HEK293 (cell line): ENCODE data around the gene PTP4A2.

Source experiments
- GLIS2 ChIP-seq: fragments of 450-650 bp; formaldehyde crosslinking; IDR thresholded peaks from 2 replicates; pipeline ENCODE4 v1.5.1; 2016; ENCODE audit warnings: missing biosample characterization, missing genetic modification characterization
- RBAK ChIP-seq: fragments of 450-650 bp; formaldehyde crosslinking; IDR thresholded peaks from 2 replicates; pipeline ENCODE4 v1.5.1; 2016; ENCODE audit warnings: missing biosample characterization, missing genetic modification characterization
- SP2 ChIP-seq: fragments of 450-650 bp; formaldehyde crosslinking; IDR thresholded peaks from 2 replicates; pipeline ENCODE4 v1.5.1; 2016; ENCODE audit warnings: missing biosample characterization, missing genetic modification characterization
- ZBTB1 ChIP-seq: fragments of 450-650 bp; formaldehyde crosslinking; IDR thresholded peaks from 2 replicates; pipeline ENCODE4 v1.5.1; 2016; ENCODE audit warnings: missing biosample characterization, missing genetic modification characterization
- ZBTB44 ChIP-seq: fragments of 450-650 bp; IDR thresholded peaks from 2 replicates; pipeline ENCODE4 v1.5.1; 2018; ENCODE audit warnings: missing biosample characterization, mild to moderate bottlenecking, missing genetic modification characterization
- ZBTB8A ChIP-seq: fragments of 450-650 bp; formaldehyde crosslinking; IDR thresholded peaks from 2 replicates; pipeline ENCODE4 v1.5.1; 2016; ENCODE audit warnings: missing biosample characterization, missing genetic modification characterization
- ZNF10 ChIP-seq: fragments of 450-650 bp; formaldehyde crosslinking; IDR thresholded peaks from 2 replicates; pipeline ENCODE4 v1.5.1; 2017; ENCODE audit warnings: missing biosample characterization, missing genetic modification characterization
- ZNF558 ChIP-seq: fragments of 450-650 bp; formaldehyde crosslinking; IDR thresholded peaks from 2 replicates; pipeline ENCODE4 v1.5.1; 2016; ENCODE audit warnings: missing biosample characterization, missing genetic modification characterization
- ZNF660 ChIP-seq: fragments of 450-650 bp; IDR thresholded peaks from 2 replicates; pipeline ENCODE4 v1.5.1; 2018; ENCODE audit warnings: missing biosample characterization, mild to moderate bottlenecking, missing genetic modification characterization
- TF ChIP-seq, protein P1 (sequence below): fragments of 450-650 bp; formaldehyde crosslinking; IDR thresholded peaks from 2 replicates; pipeline ENCODE4 v1.5.1; 2016; ENCODE audit warnings: missing biosample characterization, missing genetic modification characterization
- TF ChIP-seq, protein P2 (sequence below): fragments of 450-650 bp; formaldehyde crosslinking; IDR thresholded peaks from 2 replicates; pipeline ENCODE4 v1.5.1; 2016; ENCODE audit warnings: missing biosample characterization, missing genetic modification characterization
- TF ChIP-seq, protein P3 (sequence below): fragments of 450-650 bp; formaldehyde crosslinking; IDR thresholded peaks from 2 replicates; pipeline ENCODE4 v1.5.1; 2016; ENCODE audit warnings: missing biosample characterization, missing genetic modification characterization, low read depth
- TF ChIP-seq, protein P4 (sequence below): fragments of 450-650 bp; formaldehyde crosslinking; IDR thresholded peaks from 2 replicates; pipeline ENCODE4 v1.5.1; 2016; ENCODE audit warnings: missing biosample characterization, missing genetic modification characterization

DNA sequence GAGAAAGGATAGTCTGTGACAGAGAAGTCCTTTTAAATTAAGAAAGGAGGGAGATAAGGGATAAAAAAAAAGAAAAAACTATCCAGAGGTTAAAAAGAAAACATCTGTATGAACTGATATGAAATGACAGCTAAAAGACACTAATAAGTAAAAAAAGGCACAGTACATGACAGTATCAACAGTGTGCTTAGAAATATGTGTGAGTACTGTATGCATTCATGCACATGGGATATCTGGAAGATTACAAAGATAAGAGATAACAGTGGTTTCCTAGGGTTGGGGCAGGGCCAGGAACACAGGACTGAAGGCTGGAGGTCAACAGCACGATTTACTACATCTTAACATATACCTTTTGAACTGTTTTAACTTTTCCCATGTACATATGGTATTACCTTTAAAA lies 13.3 kb downstream of the PTP4A2 start:
- TF ChIP-seq, protein P1, sequence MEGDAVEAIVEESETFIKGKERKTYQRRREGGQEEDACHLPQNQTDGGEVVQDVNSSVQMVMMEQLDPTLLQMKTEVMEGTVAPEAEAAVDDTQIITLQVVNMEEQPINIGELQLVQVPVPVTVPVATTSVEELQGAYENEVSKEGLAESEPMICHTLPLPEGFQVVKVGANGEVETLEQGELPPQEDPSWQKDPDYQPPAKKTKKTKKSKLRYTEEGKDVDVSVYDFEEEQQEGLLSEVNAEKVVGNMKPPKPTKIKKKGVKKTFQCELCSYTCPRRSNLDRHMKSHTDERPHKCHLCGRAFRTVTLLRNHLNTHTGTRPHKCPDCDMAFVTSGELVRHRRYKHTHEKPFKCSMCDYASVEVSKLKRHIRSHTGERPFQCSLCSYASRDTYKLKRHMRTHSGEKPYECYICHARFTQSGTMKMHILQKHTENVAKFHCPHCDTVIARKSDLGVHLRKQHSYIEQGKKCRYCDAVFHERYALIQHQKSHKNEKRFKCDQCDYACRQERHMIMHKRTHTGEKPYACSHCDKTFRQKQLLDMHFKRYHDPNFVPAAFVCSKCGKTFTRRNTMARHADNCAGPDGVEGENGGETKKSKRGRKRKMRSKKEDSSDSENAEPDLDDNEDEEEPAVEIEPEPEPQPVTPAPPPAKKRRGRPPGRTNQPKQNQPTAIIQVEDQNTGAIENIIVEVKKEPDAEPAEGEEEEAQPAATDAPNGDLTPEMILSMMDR (tag by site-specific recombination) = no peak
- TF ChIP-seq ZNF660 = no peak
- no peak for TF ChIP-seq SP2 (tag by site-specific recombination)
- no peak for TF ChIP-seq ZBTB8A
- TF ChIP-seq, protein P2, sequence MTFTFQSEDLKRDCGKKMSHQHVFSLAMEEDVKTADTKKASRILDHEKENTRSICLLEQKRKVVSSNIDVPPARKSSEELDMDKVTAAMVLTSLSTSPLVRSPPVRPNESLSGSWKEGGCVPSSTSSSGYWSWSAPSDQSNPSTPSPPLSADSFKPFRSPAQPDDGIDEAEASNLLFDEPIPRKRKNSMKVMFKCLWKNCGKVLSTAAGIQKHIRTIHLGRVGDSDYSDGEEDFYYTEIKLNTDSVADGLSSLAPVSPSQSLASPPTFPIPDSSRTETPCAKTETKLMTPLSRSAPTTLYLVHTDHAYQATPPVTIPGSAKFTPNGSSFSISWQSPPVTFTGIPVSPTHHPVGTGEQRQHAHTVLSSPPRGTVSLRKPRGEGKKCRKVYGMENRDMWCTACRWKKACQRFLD (tag by site-specific recombination) = no peak
- TF ChIP-seq ZNF10 (tag by site-specific recombination) = no peak
- TF ChIP-seq ZBTB1 (tag by site-specific recombination) = no peak
- TF ChIP-seq, protein P3, sequence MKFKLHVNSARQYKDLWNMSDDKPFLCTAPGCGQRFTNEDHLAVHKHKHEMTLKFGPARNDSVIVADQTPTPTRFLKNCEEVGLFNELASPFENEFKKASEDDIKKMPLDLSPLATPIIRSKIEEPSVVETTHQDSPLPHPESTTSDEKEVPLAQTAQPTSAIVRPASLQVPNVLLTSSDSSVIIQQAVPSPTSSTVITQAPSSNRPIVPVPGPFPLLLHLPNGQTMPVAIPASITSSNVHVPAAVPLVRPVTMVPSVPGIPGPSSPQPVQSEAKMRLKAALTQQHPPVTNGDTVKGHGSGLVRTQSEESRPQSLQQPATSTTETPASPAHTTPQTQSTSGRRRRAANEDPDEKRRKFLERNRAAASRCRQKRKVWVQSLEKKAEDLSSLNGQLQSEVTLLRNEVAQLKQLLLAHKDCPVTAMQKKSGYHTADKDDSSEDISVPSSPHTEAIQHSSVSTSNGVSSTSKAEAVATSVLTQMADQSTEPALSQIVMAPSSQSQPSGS (tag by site-specific recombination) = no peak
- TF ChIP-seq, protein P4, sequence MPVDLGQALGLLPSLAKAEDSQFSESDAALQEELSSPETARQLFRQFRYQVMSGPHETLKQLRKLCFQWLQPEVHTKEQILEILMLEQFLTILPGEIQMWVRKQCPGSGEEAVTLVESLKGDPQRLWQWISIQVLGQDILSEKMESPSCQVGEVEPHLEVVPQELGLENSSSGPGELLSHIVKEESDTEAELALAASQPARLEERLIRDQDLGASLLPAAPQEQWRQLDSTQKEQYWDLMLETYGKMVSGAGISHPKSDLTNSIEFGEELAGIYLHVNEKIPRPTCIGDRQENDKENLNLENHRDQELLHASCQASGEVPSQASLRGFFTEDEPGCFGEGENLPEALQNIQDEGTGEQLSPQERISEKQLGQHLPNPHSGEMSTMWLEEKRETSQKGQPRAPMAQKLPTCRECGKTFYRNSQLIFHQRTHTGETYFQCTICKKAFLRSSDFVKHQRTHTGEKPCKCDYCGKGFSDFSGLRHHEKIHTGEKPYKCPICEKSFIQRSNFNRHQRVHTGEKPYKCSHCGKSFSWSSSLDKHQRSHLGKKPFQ (tag by site-specific recombination) = no peak
- no peak for TF ChIP-seq GLIS2 (tag by site-specific recombination)
- no peak for TF ChIP-seq ZBTB44
- no peak for TF ChIP-seq ZNF558 (tag by site-specific recombination)
- no peak for TF ChIP-seq RBAK (tag by site-specific recombination)
